Activated T-cell treated with anti-CD3 and anti-CD28 coated beads for 48 hours (primary cell): Measurements from ENCODE around the gene THRAP3.

Experiments
- DNase-seq: peaks from one replicate; pipeline ENCODE4 v3.0.0-alpha.2; 2020; ENCODE audit warnings: low read depth

THRAP3 gene

GRCh38 chr1:36324353-36324703 lies 100.1 kb downstream of the THRAP3 start:
- no peak for DNase-seq

DNA sequence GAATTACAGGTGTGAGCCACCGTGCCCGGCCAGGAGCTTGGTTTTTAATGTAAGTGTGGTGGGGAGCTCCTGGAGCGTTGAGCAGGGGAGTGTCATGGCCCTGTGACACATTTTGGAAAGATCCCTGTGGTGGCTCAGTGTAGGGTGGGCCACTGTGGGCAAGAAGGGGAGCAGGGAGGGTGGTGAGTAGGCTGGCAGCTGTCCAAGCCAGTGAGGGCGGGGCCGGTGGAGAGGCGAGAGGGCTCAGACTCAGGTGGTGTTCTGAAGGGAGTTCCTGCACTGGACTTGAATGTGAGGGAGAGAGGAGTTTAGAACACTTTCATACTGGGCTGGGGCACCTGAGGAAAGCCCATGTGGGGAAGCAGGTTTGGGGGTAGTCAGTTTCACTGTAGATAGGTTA lies 102.3 kb downstream of the THRAP3 start:
- DNase-seq, result no peak

GRCh38 chr1:36327421-36328087 lies 103.3 kb downstream of the THRAP3 start:
- DNase-seq, result no peak

DNA sequence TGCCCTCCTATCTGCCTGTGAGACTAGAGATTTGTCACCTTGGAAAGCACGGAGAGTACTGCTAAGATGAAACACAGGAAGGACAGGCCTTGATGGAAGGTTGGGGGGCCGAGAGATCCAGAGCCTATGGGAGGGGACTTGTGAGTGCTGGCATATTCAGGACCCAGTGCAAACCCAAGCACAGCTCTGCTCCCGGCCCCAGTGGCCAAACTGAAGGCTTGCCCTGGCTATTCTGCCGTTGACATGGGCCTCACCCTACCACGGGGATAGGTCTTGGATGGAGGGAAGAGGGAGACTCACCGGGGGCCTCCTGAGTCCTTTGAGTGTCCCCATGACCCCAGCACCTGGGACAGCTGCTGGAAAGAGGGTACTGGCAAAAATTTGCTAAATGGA lies 103.8 kb downstream of the THRAP3 start:
- no peak for DNase-seq

- no peak for DNase-seq
Observed at GRCh38 chr1:36328713-36329112, 104.5 kb downstream of the THRAP3 start.

DNA sequence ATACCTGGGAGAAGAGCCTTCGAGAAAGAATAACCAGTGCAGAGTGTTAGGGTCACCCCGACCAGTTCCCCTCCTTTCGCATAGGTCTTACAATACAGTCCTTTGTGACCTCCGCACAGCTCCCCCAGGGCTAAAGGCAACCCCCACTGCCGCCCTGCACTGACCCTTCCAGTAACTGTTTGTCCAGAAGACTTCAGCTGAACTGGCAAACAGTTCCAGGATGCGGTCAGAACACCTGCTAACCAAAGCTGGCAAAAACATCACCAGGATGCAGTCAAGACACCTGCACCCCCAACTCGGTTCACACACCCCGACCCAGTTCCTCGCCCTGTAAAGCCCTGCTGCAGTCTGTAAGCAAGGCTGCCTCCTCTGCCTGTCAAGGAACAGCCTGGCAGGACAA lies 105.6 kb downstream of the THRAP3 start:
- no peak for DNase-seq

- DNase-seq, result no peak
Observed at GRCh38 chr1:36330940-36331339, 106.7 kb downstream of the THRAP3 start.

DNA sequence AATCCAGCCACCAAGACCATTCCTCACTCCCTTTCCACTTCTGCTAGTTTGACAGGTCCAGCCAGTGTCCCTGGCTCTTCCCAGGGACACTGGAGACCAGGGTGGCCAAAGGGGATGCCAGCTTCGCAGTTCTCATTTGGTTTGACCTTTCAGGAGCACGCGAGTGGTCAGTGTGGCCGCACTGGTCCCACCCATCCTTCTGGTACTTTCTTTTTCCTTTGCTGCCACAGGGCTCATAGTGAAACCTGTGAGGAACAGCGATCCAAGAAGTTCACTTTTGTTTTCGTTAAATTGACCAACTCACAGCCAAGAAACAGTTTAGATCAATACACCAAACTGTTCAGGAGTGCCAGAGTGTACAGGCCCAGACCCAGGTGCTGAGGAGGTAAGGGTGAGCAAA lies 113.6 kb downstream of the THRAP3 start:
- no peak for DNase-seq

GRCh38 chr1:36339215-36339614 lies 115.0 kb downstream of the THRAP3 start:
- no peak for DNase-seq

- DNase-seq, result no peak
Observed at GRCh38 chr1:36339615-36340014, 115.4 kb downstream of the THRAP3 start.

GRCh38 chr1:36341626-36342320 lies 117.5 kb downstream of the THRAP3 start:
- DNase-seq, result no peak

DNA sequence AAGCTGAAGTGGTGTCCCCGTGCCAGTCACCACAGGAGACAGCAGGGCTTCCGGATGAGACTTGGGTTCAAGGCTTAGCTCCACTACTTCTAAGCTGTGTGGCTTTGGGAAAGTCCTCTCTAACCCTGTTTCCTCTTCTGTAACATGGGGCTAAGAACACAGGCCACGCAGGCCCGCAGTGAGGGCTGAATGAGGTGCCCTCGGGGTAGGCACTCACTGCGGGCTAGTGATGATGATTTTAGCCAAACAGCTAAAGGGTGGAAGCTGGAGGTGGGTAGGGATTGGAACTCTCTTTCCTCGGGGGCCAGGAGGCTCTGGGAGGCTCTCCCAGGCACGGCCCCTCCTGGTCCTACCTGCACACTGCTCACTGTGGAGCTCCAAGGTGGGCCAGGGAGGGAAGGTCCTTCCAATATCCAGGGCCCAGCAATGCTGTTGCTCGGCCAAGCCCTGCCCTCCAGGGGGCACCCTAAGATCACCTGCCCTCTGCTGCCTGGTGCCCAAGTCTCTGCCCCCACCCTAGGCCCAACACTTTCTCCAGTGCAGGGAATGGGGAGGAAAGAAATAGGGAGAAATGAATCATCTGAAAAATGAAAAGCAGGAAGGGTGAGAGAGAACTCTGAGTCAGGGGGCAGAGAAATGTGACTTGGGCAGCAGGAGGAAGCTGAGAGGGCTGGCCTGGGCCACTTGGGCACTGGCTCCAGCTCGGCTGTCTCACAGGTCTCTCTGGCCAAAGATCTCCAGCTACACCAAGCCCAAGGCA lies 118.4 kb downstream of the THRAP3 start:
- DNase-seq, result no peak

GRCh38 chr1:36343651-36344394 lies 119.6 kb downstream of the THRAP3 start:
- no peak for DNase-seq

- DNase-seq, result no peak
Observed at GRCh38 chr1:36344395-36344680, 120.1 kb downstream of the THRAP3 start.

DNA sequence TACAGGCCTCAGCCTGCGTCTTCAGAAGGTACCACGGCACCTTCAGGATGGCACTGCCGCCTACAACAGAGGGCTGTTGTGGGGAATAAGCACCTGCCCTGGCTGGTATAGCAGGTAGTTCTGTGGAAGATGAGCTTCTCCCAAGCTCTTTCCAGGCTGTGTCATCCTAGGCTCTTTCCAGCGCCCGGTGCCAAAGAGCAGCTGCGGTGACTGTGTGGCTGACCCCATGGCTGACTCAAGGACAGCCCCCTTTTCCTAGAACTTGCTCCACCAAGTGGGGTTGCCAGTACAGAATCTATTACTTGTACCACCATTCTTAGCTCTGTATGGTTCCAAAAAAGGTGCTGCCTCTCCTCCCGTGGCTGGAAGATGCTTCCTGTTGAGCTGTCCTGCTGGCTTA lies 121.1 kb downstream of the THRAP3 start:
- DNase-seq, result no peak

DNA sequence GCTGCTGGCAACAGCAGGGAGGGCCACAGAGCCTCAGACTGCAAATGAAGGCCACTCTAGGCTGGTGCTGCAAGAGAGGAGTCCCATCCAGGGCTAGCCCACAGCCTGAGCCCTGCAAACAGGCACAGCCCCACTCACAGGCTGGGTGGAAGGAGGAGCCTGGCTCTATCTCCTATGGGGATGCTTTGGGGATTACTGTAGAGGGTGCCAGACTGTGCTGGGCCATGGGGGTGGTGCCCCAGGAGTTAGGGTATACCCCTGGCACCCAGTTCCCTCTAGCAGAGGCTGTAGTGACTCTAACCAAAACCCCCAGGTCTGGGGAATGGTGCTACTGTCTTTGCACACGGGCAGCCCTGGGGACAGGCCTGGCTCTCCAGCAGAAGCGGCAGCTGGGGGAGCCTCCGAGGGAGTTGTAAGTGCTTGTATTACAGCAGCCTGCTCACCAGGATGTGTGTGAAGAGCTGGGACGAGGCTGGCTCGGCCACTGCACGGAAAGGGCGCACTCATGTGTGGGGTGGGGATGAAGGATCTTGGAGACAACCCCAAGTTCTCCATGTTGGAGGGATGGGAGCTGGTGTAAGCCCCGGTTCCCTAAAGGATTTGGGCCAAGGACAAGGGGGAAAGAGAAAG lies 122.6 kb downstream of the THRAP3 start:
- DNase-seq, result no peak

- DNase-seq, result no peak
Observed at GRCh38 chr1:36349241-36349671, 125.0 kb downstream of the THRAP3 start.

DNA sequence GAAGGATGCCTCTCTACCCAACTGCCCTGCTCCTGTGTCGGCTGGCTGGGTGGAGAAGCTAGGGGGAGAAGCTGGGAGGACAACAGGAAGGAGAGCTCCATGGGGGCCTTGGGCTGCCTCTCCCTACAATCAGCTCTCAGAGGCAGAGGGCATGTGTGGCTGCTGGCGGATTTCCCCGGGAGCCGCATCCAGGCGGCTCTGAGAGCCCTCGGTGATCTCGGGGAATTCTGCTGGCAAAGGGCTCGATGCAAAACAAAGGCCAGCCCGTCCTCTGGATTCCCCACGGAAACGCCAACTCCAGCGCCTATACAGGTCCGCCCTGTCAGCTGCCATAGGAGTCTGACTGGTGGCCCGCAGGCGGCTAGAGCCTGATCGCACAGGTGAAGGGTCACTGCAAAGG lies 125.6 kb downstream of the THRAP3 start:
- DNase-seq, result no peak

GRCh38 chr1:36350659-36351226 lies 126.5 kb downstream of the THRAP3 start:
- DNase-seq, result peak; percentile 29

DNA sequence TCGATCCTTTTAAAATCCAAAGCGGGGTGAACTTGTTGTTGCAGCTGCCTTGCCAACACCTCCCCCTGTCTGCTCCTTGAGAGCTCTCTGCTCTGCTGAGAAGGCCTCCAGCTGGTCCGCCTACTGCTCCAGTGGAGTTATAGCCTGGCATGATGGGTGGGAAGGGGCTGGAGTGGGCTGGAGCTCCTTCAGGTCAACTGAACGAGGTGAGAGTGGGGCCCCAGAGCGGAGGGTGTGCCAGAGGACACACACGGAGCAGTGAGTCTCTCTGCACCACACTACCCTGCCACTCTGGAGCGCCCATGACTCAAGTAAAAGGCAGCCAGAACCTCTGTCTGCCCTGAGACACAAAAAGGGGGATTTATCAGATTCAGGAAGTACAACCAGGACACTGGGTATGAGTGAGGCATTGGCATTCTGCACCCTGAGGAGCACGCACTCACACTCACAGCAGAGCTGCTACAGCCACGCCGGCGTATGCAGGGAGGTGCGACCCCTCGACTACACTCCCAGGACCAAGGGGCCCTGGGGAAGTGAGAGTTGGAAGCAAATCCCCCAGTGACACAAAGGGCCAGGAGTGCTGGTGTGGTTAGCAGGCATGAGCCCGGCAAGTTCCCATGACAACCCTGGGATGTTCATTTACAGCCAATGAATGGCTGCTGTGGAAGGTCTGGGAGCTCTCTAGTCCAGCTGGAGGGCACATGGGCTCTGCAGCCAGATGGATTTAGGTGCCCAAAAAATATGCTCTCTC lies 127.2 kb downstream of the THRAP3 start:
- DNase-seq, result no peak
